Neuronal stem cell (in vitro differentiated cells): ENCODE results near the gene ABCB6.

Experiments used
- DNase-seq: peaks from one replicate; pipeline ENCODE4 v3.0.0-alpha.2; 2013; ENCODE audit warnings: low spot score
- H2AFZ ChIP-seq: one replicate; pipeline ENCODE4 v1.6.1; 2013; ENCODE audit warnings: mild to moderate bottlenecking, low read length, inconsistent platforms
- H2AK5ac ChIP-seq: 2 replicates; pipeline ENCODE4 v1.6.1; 2013; ENCODE audit warnings: low read depth, mild to moderate bottlenecking, inconsistent platforms, low read length, moderate library complexity, mixed read lengths
- H2BK120ac ChIP-seq: 2 replicates; pipeline ENCODE4 v1.6.1; 2013; ENCODE audit warnings: low read depth, mild to moderate bottlenecking, inconsistent platforms, low read length, moderate library complexity, mixed read lengths
- H2BK12ac ChIP-seq: one replicate; pipeline ENCODE4 v1.6.1; 2013; ENCODE audit warnings: low read length, inconsistent platforms
- H2BK15ac ChIP-seq: 2 replicates; pipeline ENCODE4 v1.6.1; 2013; ENCODE audit warnings: mild to moderate bottlenecking, low read length, inconsistent platforms, mixed read lengths
- H2BK5ac ChIP-seq: one replicate; pipeline ENCODE4 v1.6.1; 2013; ENCODE audit warnings: inconsistent platforms, mild to moderate bottlenecking, low read length, moderate library complexity
- H3K14ac ChIP-seq: one replicate; pipeline ENCODE4 v1.6.1; 2013; ENCODE audit warnings: low read length, inconsistent platforms
- H3K18ac ChIP-seq: 2 replicates; pipeline ENCODE4 v1.6.1; 2013; ENCODE audit warnings: low read length, inconsistent platforms
- H3K23ac ChIP-seq: 2 replicates; pipeline ENCODE4 v1.6.1; 2013; ENCODE audit warnings: low read depth, mild to moderate bottlenecking, mixed read lengths, low read length, inconsistent platforms; ENCODE audit not compliant: poor library complexity
- H3K27ac ChIP-seq: replicated peaks from 3 replicates; pipeline ENCODE4 v1.5.1; 2013; ENCODE audit warnings: low read length, inconsistent platforms
- H3K27me3 ChIP-seq, 3 experiments: 2 replicates each; pipeline ENCODE4 v1.6.1; 2013; ENCODE audit warnings: low read length in 3 of 3, mild to moderate bottlenecking in 2 of 3, inconsistent platforms in 1 of 3, low read depth in 1 of 3, mixed read lengths in 1 of 3, moderate library complexity in 1 of 3; ENCODE audit not compliant: control insufficient read depth in 3 of 3, insufficient read depth in 3 of 3
- H3K36me3 ChIP-seq, 2 donors: replicated peaks in 1 of 2; 2 replicates each; pipeline ENCODE4 v1.6.1; 2013; ENCODE audit warnings: low read length in 2 of 2; ENCODE audit not compliant: control insufficient read depth in 2 of 2, insufficient read depth in 2 of 2
- H3K4ac ChIP-seq: 2 replicates; pipeline ENCODE4 v1.6.1; 2013; ENCODE audit warnings: inconsistent platforms, mild to moderate bottlenecking, low read length, moderate library complexity
- H3K4me1 ChIP-seq, 2 donors: 1 replicate in 1 of 2; 2 replicates in 1 of 2; pipeline ENCODE4 v1.6.1; 2013; ENCODE audit warnings: low read length in 2 of 2, low read depth in 1 of 2; ENCODE audit not compliant: control insufficient read depth in 2 of 2, insufficient read depth in 1 of 2
- H3K4me2 ChIP-seq: one replicate; pipeline ENCODE4 v1.6.1; 2013; ENCODE audit warnings: mild to moderate bottlenecking, low read length, inconsistent platforms; ENCODE audit not compliant: insufficient read depth, poor library complexity, severe bottlenecking
- H3K4me3 ChIP-seq, 2 donors: 2 replicates each; pipeline ENCODE4 v1.5.1; 2013; ENCODE audit warnings: low read length in 2 of 2, mild to moderate bottlenecking in 2 of 2, inconsistent platforms in 1 of 2, moderate library complexity in 1 of 2
- H3K79me1 ChIP-seq: one replicate; pipeline ENCODE4 v1.6.1; 2013; ENCODE audit warnings: low read depth, mild to moderate bottlenecking, inconsistent platforms, low read length, moderate library complexity
- H3K9ac ChIP-seq: one replicate; pipeline ENCODE4 v1.6.1; 2013; ENCODE audit warnings: mild to moderate bottlenecking, low read depth, low read length, inconsistent platforms; ENCODE audit not compliant: poor library complexity
- H3K9me3 ChIP-seq, 2 donors: replicated peaks in 1 of 2; 2 replicates each; pipeline versions ENCODE3 to v1.6.1; 2013; ENCODE audit warnings: low read length in 2 of 2, mild to moderate bottlenecking in 2 of 2, inconsistent platforms in 1 of 2, low read depth in 1 of 2, mixed read lengths in 1 of 2, moderate library complexity in 1 of 2; ENCODE audit not compliant: control insufficient read depth in 2 of 2, insufficient read depth in 1 of 2
- H4K8ac ChIP-seq: one replicate; pipeline ENCODE4 v1.6.1; 2013; ENCODE audit warnings: low read depth, mild to moderate bottlenecking, inconsistent platforms, low read length, moderate library complexity
- H4K91ac ChIP-seq: one replicate; pipeline ENCODE4 v1.6.1; 2013; ENCODE audit warnings: low read length, low read depth, mild to moderate bottlenecking, inconsistent platforms; ENCODE audit not compliant: poor library complexity
- WGBS, 2 donors: extraction: QIAGEN DNeasy Blood & Tissue Kit; methylation state at CpG; one replicate each; pipeline ENCODE4 v1.1.7; 2013; ENCODE audit warnings: missing lambda C conversion rate in 2 of 2, mixed read lengths in 1 of 2; ENCODE audit not compliant: insufficient read length in 2 of 2, insufficient replicate concordance in 1 of 2; ENCODE audit errors: extremely low coverage in 2 of 2; 5-methylcytosine and 5-hydroxymethylcytosine counted together

The ABCB6 gene

GRCh38 chr2:219210196-219210885 lies 8.4 kb downstream of the ABCB6 start:
- Histone ChIP-seq H3K27me3 (no peaks in the 10 kb centered on the region), H2BK120ac (no peak overlapping the region), H2AK5ac (no peak overlapping the region), H3K14ac (no peak overlapping the region), H3K27ac (no peak overlapping the region), H3K4me1 (peaks cover 7 to 8% of the 10 kb centered on the region in 2 donors), H3K23ac (no peak overlapping the region), H2BK15ac (no peak overlapping the region), H3K4me3 (no peak overlapping the region), H3K4ac (no peak overlapping the region), H2AFZ (no peak overlapping the region), H2BK12ac (no peak overlapping the region), H4K8ac (no peak overlapping the region), H3K36me3 (peaks cover 51 to 70% of the 10 kb centered on the region in 2 donors), H3K79me1 (no peaks in the 10 kb centered on the region), H3K9me3 (no peaks in the 10 kb centered on the region), H3K4me2 (no peak overlapping the region), H3K18ac (no peak overlapping the region), H2BK5ac (no peak overlapping the region), H4K91ac (no peak overlapping the region), H3K9ac (no peak overlapping the region)
- no CpG with 5 or more reads among the region's 24 CpGs for WGBS, 2 donors
- no peak for DNase-seq

- Histone ChIP-seq H3K4me1 (peaks cover 7 to 8% of the 10 kb centered on the region in 2 donors), H2AK5ac (no peak overlapping the region), H2AFZ (no peak overlapping the region), H3K4ac (no peak overlapping the region), H3K27me3 (no peaks in the 10 kb centered on the region), H3K14ac (no peak overlapping the region), H3K9ac (peak overlapping the region; percentile 24), H4K91ac (no peak overlapping the region), H2BK120ac (no peak overlapping the region), H3K23ac (no peak overlapping the region), H3K79me1 (no peaks in the 10 kb centered on the region), H3K9me3 (peaks cover 0 to 2% of the 10 kb centered on the region in 2 donors), H3K36me3 (peaks cover 47 to 62% of the 10 kb centered on the region in 2 donors), H4K8ac (no peak overlapping the region), H2BK5ac (no peak overlapping the region), H3K27ac (no peak overlapping the region), H2BK15ac (no peak overlapping the region), H3K18ac (no peak overlapping the region), H3K4me2 (no peak overlapping the region), H3K4me3 (no peak overlapping the region), H2BK12ac (no peak overlapping the region)
- no peak for DNase-seq
- WGBS, 2 donors: no CpG with 5 or more reads among the region's 18 CpGs
Measured at GRCh38 chr2:219209236-219210195, 9.2 kb downstream of the ABCB6 start.

- H3K23ac ChIP-seq: no peak overlapping the region
- H3K4me3 ChIP-seq: no peak overlapping the region
- H4K8ac ChIP-seq: no peak overlapping the region
Measured at GRCh38 chr2:219207884-219208740, 10.6 kb downstream of the ABCB6 start.

More at GRCh38 chr2:219207884-219208740, 10.6 kb downstream of the ABCB6 start:
- WGBS, 2 donors: no CpG with 5 or more reads among the region's 17 CpGs
- Histone ChIP-seq H3K27ac (no peak overlapping the region), H2AFZ (no peak overlapping the region), H2BK120ac (no peak overlapping the region), H3K36me3 (peaks cover 35 to 48% of the 10 kb centered on the region in 2 donors), H2BK12ac (no peak overlapping the region), H3K4me2 (no peak overlapping the region), H3K4me1 (peaks cover 7 to 8% of the 10 kb centered on the region in 2 donors), H3K9ac (no peak overlapping the region), H3K18ac (no peak overlapping the region), H3K4ac (no peak overlapping the region), H4K91ac (no peak overlapping the region), H3K27me3 (no peaks in the 10 kb centered on the region), H2BK5ac (no peak overlapping the region), H3K14ac (no peak overlapping the region), H2AK5ac (no peak overlapping the region), H3K79me1 (no peaks in the 10 kb centered on the region), H2BK15ac (no peak overlapping the region), H3K9me3 (peaks cover 0 to 2% of the 10 kb centered on the region in 2 donors)
- no peak for DNase-seq
